Measurements from ENCODE around the gene ALAD.

DNA sequence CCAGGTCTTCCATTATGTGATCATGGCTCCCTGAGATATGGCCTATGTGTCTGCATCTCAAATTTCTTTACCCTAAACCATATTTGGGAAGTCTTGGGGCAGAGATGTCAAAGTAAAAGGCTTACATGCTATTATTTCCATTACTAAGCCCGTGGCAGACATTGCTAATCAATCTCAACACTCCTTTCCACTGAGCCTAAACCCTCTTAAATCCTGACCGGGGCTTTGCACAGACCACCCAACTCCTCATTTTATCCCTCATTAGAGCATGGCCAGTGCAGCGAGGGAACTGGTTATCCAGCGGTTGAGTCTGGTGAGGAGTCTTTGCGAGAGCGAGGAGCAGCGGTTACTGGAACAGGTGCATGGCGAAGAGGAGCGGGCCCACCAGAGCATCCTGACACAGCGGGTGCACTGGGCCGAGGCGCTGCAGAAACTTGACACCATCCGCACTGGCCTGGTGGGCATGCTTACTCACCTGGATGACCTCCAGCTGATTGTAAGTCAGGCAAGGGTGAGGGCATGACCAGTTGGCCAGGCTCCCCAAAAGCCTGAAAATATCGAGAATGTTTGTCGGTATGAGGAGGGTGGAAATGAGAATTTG lies 40.7 kb downstream of the ALAD start:
- TF ChIP-seq, protein P1, sequence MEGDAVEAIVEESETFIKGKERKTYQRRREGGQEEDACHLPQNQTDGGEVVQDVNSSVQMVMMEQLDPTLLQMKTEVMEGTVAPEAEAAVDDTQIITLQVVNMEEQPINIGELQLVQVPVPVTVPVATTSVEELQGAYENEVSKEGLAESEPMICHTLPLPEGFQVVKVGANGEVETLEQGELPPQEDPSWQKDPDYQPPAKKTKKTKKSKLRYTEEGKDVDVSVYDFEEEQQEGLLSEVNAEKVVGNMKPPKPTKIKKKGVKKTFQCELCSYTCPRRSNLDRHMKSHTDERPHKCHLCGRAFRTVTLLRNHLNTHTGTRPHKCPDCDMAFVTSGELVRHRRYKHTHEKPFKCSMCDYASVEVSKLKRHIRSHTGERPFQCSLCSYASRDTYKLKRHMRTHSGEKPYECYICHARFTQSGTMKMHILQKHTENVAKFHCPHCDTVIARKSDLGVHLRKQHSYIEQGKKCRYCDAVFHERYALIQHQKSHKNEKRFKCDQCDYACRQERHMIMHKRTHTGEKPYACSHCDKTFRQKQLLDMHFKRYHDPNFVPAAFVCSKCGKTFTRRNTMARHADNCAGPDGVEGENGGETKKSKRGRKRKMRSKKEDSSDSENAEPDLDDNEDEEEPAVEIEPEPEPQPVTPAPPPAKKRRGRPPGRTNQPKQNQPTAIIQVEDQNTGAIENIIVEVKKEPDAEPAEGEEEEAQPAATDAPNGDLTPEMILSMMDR (IDR thresholded peaks at IDR 0.05): no peak
- TF ChIP-seq POLR2AphosphoS5 (IDR thresholded peaks at IDR 0.05; ENCODE audit: low read depth, low read length) (no peak), TCF7L2 (IDR thresholded peaks at IDR 0.05; ENCODE audit: low read depth, low read length) (no peak), SIN3A (IDR thresholded peaks at IDR 0.05; ENCODE audit: borderline replicate concordance, insufficient read depth, low read depth, low read length) (no peak)

Measured in Panc1 (cell line).